ENCODE data around the gene FCHSD1. TPM values are rescaled to one million over a fixed set of nuclear protein-coding genes. Genes with fewer than 3 reads are reported as not detected.
A peak's percentile ranks its signal among the peaks of the same experiment; 100 is the strongest.

The FCHSD1 gene
- total RNA-seq, 2 experiments from 2014 or later: 31.9 to 55.3 TPM

DNA sequence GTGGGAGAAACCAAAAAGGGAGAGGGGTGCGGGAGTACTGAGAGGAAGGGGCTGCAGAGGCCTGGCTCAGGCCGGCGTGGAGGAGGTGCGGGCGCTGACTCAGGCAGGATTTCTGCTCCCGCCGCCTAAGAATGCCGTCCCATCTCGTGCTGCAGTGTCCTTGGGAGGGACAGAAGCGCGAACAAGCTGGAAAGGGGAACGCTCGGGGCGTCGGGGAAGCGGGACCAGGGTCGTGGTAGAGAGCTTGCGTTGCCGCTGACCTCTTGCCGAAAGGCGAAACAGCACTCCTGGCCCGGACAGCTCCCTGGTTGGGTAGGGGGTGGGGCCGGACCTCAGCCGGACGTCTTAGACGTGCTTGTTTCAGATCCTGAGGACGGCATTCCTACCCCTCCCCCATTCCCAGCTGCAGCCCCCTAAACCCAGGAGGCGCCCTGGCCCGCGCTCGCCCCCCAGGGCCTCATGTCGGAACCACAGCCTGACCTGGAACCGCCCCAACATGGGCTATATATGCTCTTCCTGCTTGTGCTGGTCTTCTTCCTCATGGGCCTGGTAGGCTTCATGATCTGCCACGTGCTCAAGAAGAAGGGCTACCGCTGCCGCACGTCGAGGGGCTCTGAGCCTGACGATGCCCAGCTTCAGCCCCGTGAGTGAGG is 13.3 kb downstream of the FCHSD1 start:
- ChIA-PET POLR2A (interaction anchor here (0.6 to 8.6 kb wide), 8 partner anchors 9 to 975 kb away, joined by 3 to 101 read pairs (median 3); partner anchors contain the start of genes DIAPH1 and FCHSD1), CTCF (ENCODE audit: unreplicated experiment) (interaction anchor here (0.6 to 2.5 kb wide), 4 partner anchors 13 to 947 kb away, joined by 3 to 11 read pairs (median 5); partner anchors contain the start of genes DIAPH1 and FCHSD1)
- Histone ChIP-seq H3K4me3 (ENCODE audit: low read depth, low read length, poor library complexity, severe bottlenecking) (peak overlapping the region; percentile 98), H4K20me1 (ENCODE audit: insufficient read depth, low read length) (peaks cover 5% of the 10 kb centered on the region), H2AFZ (ENCODE audit: low read length) (peak overlapping the region; percentile 43; the same call in 1 of the 2 replicates), H3K27ac (ENCODE audit: low read depth, low read length, poor library complexity, severe bottlenecking) (peak overlapping the region; percentile 59), H3K79me2 (ENCODE audit: insufficient read depth, low read depth, low read length) (peaks cover 42% of the 10 kb centered on the region), H3K4me2 (ENCODE audit: low read length) (peak overlapping the region; percentile 73), H3K4me1 (ENCODE audit: insufficient read depth, low read length, poor library complexity, severe bottlenecking) (peaks cover 34% of the 10 kb centered on the region), H3K36me3 (ENCODE audit: insufficient read depth, low read length) (peaks cover 55% of the 10 kb centered on the region), H3K9me3 (ENCODE audit: low read length) (no peaks in the 10 kb centered on the region), H3K9me2 (ENCODE audit: insufficient read depth, low read length) (no peaks in the 10 kb centered on the region)
- peak; percentile 88 for DNase-seq (ENCODE audit: low spot score)
- TF ChIP-seq, protein P1, sequence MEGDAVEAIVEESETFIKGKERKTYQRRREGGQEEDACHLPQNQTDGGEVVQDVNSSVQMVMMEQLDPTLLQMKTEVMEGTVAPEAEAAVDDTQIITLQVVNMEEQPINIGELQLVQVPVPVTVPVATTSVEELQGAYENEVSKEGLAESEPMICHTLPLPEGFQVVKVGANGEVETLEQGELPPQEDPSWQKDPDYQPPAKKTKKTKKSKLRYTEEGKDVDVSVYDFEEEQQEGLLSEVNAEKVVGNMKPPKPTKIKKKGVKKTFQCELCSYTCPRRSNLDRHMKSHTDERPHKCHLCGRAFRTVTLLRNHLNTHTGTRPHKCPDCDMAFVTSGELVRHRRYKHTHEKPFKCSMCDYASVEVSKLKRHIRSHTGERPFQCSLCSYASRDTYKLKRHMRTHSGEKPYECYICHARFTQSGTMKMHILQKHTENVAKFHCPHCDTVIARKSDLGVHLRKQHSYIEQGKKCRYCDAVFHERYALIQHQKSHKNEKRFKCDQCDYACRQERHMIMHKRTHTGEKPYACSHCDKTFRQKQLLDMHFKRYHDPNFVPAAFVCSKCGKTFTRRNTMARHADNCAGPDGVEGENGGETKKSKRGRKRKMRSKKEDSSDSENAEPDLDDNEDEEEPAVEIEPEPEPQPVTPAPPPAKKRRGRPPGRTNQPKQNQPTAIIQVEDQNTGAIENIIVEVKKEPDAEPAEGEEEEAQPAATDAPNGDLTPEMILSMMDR (conservative IDR thresholded peaks at IDR 0.05; ENCODE audit: low read length): peak; percentile 77
- TF ChIP-seq EZH2phosphoT487 (IDR thresholded peaks at IDR 0.05; ENCODE audit: borderline replicate concordance, low read depth, low read length): no peak
- BruUV-seq (replicated peaks): no TSS peak
- intact Hi-C loops (cut with micrococcal nuclease; ENCODE audit: unreplicated experiment): loop anchor here (1.0 to 5.0 kb wide), 2 partner anchors 46 to 111 kb away; no protein-coding TSS in a partner anchor

DNA sequence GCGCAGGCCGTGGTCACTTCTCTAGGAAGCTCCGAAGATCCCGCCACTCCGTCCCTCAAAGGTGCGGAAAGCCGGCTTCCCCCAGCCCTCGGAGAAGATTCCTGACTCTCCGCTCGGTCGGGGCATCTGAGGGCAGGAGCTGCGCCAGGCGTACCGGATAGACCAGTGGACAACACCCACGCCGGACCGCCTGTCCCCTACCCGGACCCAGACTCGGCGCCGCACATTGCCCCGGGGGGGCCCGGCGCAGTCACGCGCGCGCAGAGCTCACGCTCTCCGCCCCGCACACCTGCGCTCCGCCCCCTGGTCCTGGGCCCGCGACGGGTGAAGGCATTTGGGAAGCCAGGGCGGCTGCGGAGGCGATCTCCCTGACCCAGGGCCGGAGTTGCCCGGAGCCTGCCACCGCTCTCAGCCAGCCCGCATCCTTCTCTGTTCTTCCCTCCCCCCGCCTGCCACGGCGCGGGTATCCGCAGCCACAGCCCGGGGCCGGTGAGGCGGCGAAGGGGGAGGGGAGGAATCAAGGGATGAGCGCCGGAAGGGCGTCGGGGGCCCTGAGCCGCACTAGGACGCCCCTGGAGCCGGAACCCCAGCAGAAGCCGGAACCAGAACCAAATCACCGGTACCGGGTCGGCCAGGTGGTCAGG is 14.0 kb downstream of the FCHSD1 start:
- POLR2A ChIA-PET: interaction anchor here (0.6 to 8.6 kb wide), 18 partner anchors 9 to 974 kb away, joined by 3 to 101 read pairs (median 4); partner anchors contain the start of genes DIAPH1 and FCHSD1
- Histone ChIP-seq H3K27ac (ENCODE audit: low read depth, low read length, poor library complexity, severe bottlenecking) (peak overlapping the region; percentile 59), H3K36me3 (ENCODE audit: insufficient read depth, low read length) (peaks cover 57% of the 10 kb centered on the region), H2AFZ (ENCODE audit: low read length) (peak overlapping the region; percentile 43; the same call in 1 of the 2 replicates), H3K4me3 (ENCODE audit: low read depth, low read length, poor library complexity, severe bottlenecking) (peak overlapping the region; percentile 98), H3K4me1 (ENCODE audit: insufficient read depth, low read length, poor library complexity, severe bottlenecking) (peaks cover 34% of the 10 kb centered on the region), H3K4me2 (ENCODE audit: low read length) (peak overlapping the region; percentile 73), H3K9me2 (ENCODE audit: insufficient read depth, low read length) (no peaks in the 10 kb centered on the region), H4K20me1 (ENCODE audit: insufficient read depth, low read length) (peaks cover 5% of the 10 kb centered on the region), H3K9me3 (ENCODE audit: low read length) (no peaks in the 10 kb centered on the region), H3K79me2 (ENCODE audit: insufficient read depth, low read depth, low read length) (peaks cover 49% of the 10 kb centered on the region)
- CTCF ChIA-PET (ENCODE audit: unreplicated experiment): interaction anchor here (0.7 to 2.5 kb wide), 4 partner anchors 14 to 44 kb away, joined by 3 to 11 read pairs (median 6); partner anchors contain the start of genes DIAPH1 and FCHSD1
- intact Hi-C loops (cut with micrococcal nuclease; ENCODE audit: unreplicated experiment): loop anchor here (5.0 kb wide), 1 partner anchor 110 kb away; no protein-coding TSS in a partner anchor
- BruUV-seq (replicated peaks): no TSS peak
- DNase-seq (ENCODE audit: low spot score): peak; percentile 64
- no peak for TF ChIP-seq EZH2phosphoT487 (IDR thresholded peaks at IDR 0.05; ENCODE audit: borderline replicate concordance, low read depth, low read length)
- TF ChIP-seq, protein P1 (conservative IDR thresholded peaks at IDR 0.05; ENCODE audit: low read length): no peak

Data from OCI-LY7 (cell line).